ENCODE measurements around the gene KCTD15. TPM values are rescaled to one million over a fixed set of nuclear protein-coding genes. Genes with fewer than 3 reads are reported as not detected.
A peak's percentile ranks its signal among the peaks of the same experiment; 100 is the strongest.

Gene KCTD15, protein sequence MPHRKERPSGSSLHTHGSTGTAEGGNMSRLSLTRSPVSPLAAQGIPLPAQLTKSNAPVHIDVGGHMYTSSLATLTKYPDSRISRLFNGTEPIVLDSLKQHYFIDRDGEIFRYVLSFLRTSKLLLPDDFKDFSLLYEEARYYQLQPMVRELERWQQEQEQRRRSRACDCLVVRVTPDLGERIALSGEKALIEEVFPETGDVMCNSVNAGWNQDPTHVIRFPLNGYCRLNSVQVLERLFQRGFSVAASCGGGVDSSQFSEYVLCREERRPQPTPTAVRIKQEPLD
- total RNA-seq (1 to 10 TPM; 3.2 to 9.1 (median 7.2) TPM), polyA plus RNA-seq (1 to 10 TPM; 2.1 to 5.7 (median 2.1) TPM)
- long read RNA-seq, donor 1, partial matches to known transcripts = 0 of 3 reads
- long read RNA-seq, donor 1, other reads (novel, unspliced or antisense) = 3 of 3 reads
- long read RNA-seq, donor 2, partial matches to known transcripts = 0 of 5 reads
- long read RNA-seq, donor 2, other reads (novel, unspliced or antisense) = 5 of 5 reads

DNA sequence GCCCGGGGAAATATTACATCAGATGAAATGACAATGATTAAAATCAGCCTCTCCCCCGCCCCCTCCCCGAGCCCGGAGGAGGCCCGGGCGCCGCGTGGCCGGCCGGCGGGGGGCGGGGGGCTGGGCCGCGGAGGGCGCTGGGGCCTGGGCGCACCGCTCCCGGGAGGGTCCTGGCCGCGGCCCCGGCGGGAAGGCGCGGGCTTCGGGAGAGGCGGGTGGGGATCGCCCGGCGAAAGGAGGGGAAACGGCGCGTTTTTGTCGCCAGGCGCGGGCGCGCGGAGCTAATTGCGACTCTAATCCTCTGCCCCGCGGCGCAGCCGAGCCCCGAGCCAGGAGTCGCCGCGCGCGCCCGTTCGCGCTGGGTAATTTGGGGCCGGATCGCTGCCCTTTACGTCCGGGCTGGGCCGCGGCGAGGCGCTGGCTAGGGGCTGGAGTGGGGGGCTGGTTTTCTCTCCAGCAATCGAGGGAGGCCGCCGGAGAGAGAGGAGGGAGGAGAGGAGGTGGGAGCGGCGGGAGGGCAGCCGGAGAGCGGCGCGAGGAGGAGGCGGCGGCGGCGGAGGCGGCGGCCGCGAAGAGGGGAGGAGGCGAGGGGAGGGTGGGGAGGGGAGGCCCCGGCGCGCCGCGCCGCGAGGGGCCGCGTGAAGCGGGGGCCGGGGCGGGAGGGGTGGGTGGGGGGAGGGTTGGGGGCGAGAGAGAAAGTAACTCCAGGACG, at the start of gene KCTD15:
Gene KCTD15 (plus strand): TSS at position 707 of the 712 bp plus-strand sequence. CDS start 3,585 bp downstream, outside the sequence.
- TF ChIP-seq CTCF (IDR thresholded peaks at IDR 0.05) = no peak
- Histone ChIP-seq H3K36me3 (ENCODE audit: insufficient read depth in 1 of 2, low read depth in 1 of 2) (no peaks in the 10 kb centered on the region), H3K4me3 (peak within 1 kb of the TSS; percentile 74), H3K27me3 (ENCODE audit: insufficient read depth in 3 of 3, low read length in 2 of 3) (peaks cover 0 to 47% (median 9%) of the 10 kb centered on the region in 3 donors), H3K9me3 (no peaks in the 10 kb centered on the region), H3K4me1 (peaks cover 15% of the 10 kb centered on the region), H3K27ac (peak within 1 kb of the TSS; percentile 78)
- 0 to 1% (median 0%) methylated on average over 39 to 90 of the region's 92 CpGs for WGBS, 3 donors
- ATAC-seq = peak; percentile 15 to 41 (median 30)
- intact Hi-C loops (cut with DNase I) = loop anchor here in 1 of 2 donors (10.0 kb wide), 1 partner anchor 108 kb away; no protein-coding TSS in a partner anchor
- peak; percentile 52 to 68 for DNase-seq

GRCh38 chr19:33747273-33747672, 49.4 kb upstream of the KCTD15 start:
- ATAC-seq (no peak), DNase-seq (no peak)
- H3K36me3 ChIP-seq (ENCODE audit: insufficient read depth in 1 of 2, low read depth in 1 of 2) = no peaks in the 10 kb centered on the region
- no peak overlapping the region for H3K27ac ChIP-seq
- peaks cover 0 to 35% (median 14%) of the 10 kb centered on the region in 3 donors for H3K27me3 ChIP-seq (ENCODE audit: insufficient read depth in 3 of 3, low read length in 2 of 3)
- 35 to 43% (median 41%) methylated on average over 4 of the region's 4 CpGs for WGBS, 3 donors
- intact Hi-C loops (cut with DNase I) = no loop called here
- no peaks in the 10 kb centered on the region for H3K4me1 ChIP-seq
- no peak overlapping the region for H3K4me3 ChIP-seq
- H3K9me3 ChIP-seq = no peaks in the 10 kb centered on the region
- TF ChIP-seq CTCF (IDR thresholded peaks at IDR 0.05) = no peak

GRCh38 chr19:33748231-33748630, 48.4 kb upstream of the KCTD15 start:
- Histone ChIP-seq H3K4me3 (no peak overlapping the region), H3K27me3 (ENCODE audit: insufficient read depth in 3 of 3, low read length in 2 of 3) (peaks cover 0 to 41% (median 17%) of the 10 kb centered on the region in 3 donors), H3K9me3 (no peaks in the 10 kb centered on the region), H3K4me1 (no peaks in the 10 kb centered on the region), H3K27ac (no peak overlapping the region), H3K36me3 (ENCODE audit: insufficient read depth in 1 of 2, low read depth in 1 of 2) (no peaks in the 10 kb centered on the region)
- ATAC-seq (no peak), DNase-seq (no peak)
- intact Hi-C loops (cut with DNase I) = no loop called here
- 86 to 94% (median 91%) methylated on average over 8 of the region's 8 CpGs for WGBS, 3 donors
- no peak for TF ChIP-seq CTCF (IDR thresholded peaks at IDR 0.05)

DNA sequence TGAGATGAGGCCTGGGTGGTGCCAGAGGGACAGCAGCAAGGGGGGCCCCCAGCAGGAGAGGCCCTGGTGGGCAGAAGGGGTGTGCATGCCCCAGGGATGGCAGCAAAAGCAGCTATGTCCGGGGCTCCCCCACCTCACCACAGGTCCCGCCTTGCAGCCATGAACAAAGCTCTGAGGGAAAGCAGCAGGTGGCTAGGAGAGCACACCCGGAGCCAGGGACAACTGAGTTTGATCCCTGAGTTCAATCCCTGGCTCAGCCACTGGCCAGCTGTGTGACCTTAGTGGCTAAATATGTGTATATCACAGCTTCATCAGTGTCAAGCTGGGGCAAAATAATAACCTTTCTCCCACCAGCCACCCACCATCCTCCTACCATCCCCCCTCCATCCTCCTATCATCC, 47.7 kb upstream of the KCTD15 start:
- Histone ChIP-seq H3K9me3 (no peaks in the 10 kb centered on the region), H3K4me3 (no peak overlapping the region), H3K27me3 (ENCODE audit: insufficient read depth in 3 of 3, low read length in 2 of 3) (peaks cover 0 to 41% (median 16%) of the 10 kb centered on the region in 3 donors), H3K36me3 (ENCODE audit: insufficient read depth in 1 of 2, low read depth in 1 of 2) (no peaks in the 10 kb centered on the region), H3K4me1 (no peaks in the 10 kb centered on the region), H3K27ac (no peak overlapping the region)
- intact Hi-C loops (cut with DNase I) = no loop called here
- WGBS, 3 donors = 21 to 36% (median 24%) methylated on average over 3 of the region's 3 CpGs
- DNase-seq (no peak), ATAC-seq (no peak)
- no peak for TF ChIP-seq CTCF (IDR thresholded peaks at IDR 0.05)
